ENCODE measurements around the gene ATP11A.
A peak's percentile ranks its signal among the peaks of the same experiment; 100 is the strongest.

ATP11A gene

DNA sequence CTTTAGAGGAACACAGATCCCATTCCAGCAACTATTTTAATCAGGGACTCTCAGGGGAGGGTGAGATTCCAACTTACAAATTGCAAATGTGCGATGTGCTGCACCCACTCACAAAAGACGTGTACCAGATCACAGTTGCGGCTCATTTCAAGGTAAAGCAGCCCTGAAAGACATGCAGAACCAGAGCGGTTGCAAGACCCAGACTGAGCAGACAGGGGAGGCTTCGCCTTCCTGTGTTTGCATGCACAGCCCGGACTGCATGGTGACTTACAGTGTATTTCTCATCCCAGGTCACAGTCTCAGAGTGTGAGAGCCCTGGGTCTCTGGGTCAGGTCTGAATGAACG lies 84.6 kb downstream of the ATP11A start:
- TF ChIP-seq, protein P1, sequence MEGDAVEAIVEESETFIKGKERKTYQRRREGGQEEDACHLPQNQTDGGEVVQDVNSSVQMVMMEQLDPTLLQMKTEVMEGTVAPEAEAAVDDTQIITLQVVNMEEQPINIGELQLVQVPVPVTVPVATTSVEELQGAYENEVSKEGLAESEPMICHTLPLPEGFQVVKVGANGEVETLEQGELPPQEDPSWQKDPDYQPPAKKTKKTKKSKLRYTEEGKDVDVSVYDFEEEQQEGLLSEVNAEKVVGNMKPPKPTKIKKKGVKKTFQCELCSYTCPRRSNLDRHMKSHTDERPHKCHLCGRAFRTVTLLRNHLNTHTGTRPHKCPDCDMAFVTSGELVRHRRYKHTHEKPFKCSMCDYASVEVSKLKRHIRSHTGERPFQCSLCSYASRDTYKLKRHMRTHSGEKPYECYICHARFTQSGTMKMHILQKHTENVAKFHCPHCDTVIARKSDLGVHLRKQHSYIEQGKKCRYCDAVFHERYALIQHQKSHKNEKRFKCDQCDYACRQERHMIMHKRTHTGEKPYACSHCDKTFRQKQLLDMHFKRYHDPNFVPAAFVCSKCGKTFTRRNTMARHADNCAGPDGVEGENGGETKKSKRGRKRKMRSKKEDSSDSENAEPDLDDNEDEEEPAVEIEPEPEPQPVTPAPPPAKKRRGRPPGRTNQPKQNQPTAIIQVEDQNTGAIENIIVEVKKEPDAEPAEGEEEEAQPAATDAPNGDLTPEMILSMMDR (IDR thresholded peaks at IDR 0.05; ENCODE audit: insufficient read depth, missing control alignments): no peak
- FAIRE-seq: no peak
- no peak for DNase-seq (ENCODE audit: insufficient read length, low spot score)

DNA sequence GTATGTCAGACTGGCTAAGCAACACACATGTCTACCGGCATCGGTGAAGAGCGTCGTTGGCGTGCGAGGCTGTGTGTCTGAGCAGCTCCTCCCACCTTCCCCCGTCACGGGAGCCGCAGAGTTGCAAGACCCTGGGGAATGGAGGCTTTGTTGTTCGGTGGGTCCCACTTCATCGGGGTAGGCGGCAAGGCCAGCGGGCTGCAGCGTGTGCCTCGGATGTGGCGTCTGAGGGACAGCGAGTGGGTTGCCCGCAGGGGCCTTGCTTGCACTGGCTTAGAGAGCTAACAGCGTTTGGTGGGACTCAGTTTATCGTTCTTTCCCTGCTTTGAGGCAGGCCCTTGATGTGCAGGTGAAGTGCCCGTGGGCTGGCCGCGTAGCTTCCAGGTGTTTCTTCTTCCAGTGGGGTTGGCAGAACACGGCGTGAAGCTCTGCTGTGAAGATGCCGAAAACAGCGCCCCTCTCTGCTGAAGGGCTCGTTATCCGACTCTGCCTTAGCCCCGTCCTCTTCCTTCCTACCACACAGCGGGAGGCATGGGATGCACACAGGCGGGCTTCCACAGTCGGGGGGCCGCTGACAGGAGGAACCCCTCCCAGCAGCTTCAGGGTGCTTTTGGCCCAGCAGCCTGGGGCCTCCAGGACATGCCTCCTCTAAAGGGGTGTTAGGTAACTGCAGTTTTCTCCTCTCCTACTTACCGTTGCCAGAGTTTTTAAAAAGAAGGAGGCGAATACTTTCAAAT lies 85.2 kb downstream of the ATP11A start:
- FAIRE-seq: no peak
- DNase-seq (ENCODE audit: insufficient read length, low spot score): no peak
- TF ChIP-seq, protein P1 (IDR thresholded peaks at IDR 0.05; ENCODE audit: insufficient read depth, missing control alignments): no peak

DNA sequence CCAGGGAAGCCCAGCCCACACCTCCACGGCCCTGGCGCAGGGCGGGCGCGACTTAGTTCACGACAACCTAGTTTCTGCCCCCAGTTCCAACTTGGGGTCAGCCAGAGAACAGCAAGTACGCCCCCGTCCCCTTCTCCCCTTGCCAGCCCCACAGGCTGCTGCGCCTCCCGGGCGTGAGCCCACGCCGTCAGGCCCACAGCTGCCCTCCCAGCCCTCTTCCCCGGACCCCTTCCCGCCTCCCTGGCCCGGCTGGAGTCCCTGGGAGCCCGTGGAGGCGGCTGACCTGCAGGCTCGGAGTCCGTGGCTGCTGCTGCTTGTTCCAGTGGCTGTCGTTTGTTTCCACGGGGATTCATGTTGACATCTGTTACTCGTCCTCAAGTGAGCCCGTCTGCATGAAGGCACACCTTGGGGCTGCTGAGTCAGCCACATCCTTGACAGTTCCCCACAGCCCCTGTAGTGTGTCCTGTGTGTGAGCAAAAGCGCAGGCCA lies 86.0 kb downstream of the ATP11A start:
- no peak for FAIRE-seq
- TF ChIP-seq, protein P1 (IDR thresholded peaks at IDR 0.05; ENCODE audit: insufficient read depth, missing control alignments): no peak
- peak; percentile 11 for DNase-seq (ENCODE audit: insufficient read length, low spot score)

DNA sequence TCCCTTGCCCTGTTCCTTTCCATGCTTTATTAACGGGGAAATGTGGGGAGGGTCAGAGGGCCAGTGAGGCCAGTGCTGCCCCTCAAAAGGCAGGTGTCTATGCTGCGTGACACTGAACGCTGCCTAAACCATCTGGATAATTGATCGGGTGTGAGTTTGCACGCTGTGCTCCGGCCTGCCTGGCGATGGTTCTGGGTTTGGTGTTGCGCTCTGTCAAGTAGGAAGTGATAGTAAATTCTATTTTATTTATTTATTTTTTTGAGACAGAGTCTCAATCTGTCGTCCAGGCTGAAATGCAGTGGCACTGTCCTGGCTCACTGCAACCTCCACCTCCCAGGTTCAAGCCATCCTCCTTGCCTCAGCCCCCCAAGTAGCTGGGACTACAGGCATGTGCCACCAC lies 86.5 kb downstream of the ATP11A start:
- TF ChIP-seq, protein P1 (IDR thresholded peaks at IDR 0.05; ENCODE audit: insufficient read depth, missing control alignments): no peak
- FAIRE-seq (no peak), DNase-seq (ENCODE audit: insufficient read length, low spot score) (no peak)

DNA sequence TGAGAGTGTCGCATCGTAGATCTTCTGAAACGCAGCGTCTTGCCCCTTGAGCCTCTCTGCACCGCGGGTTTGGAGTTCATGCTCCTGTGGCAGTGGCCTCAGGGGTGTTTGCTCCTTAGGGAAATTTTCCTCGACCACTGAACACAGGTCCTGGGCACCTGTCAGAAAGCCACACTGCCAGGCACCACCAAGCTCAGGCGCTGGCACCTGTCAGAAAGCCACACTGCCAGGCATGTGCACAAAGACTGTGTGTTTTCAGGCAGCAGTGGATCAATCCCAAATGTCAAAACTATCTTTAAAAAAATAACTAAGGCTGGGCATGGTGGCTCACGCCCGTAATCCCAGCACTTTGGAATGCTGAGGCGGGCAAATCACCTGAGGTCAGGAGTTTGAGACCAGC lies 87.1 kb downstream of the ATP11A start:
- FAIRE-seq (no peak), DNase-seq (ENCODE audit: insufficient read length, low spot score) (no peak)
- TF ChIP-seq, protein P1 (IDR thresholded peaks at IDR 0.05; ENCODE audit: insufficient read depth, missing control alignments): no peak

DNA sequence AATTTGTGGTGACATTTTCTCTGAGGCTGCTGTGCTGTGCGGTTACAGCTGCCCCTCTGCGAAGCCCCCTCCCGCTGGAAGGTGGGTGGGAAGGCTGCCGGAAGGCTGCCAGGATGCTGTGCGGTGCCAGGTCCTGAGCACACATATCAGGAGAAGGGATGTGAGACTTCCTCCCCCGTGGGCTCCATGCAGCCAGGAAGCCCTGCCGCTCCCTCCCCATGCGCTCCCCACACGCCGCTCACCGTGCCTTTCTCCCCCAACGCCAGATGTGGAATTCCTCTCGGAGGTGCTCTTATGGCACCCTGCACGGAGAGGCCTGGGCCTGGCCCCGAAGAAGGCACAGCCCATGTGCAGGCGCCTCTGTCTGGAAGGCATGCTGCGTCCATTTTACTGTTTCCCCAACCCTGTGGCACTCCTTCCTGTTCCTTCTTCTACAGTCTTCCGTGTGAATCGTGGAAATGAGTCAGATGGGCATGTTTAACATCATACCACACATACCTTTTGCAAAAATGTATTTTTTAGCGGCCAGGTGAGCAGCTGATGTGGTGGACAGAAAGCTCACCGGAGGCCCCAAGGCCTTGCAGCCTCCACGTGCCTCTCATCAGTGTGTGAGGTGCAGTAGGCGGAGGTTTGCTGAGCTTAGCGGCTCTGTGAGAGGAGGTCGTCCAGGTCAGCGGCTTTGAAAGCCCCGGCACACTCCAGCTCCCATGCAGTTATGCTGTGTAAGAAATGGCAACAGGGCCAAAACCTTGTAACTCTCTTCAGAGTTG lies 88.0 kb downstream of the ATP11A start:
- no peak for FAIRE-seq
- TF ChIP-seq, protein P1 (IDR thresholded peaks at IDR 0.05; ENCODE audit: insufficient read depth, missing control alignments): no peak
- DNase-seq (ENCODE audit: insufficient read length, low spot score): no peak
